PC-3 (cell line): ENCODE measurements around the gene ZNF385B. TPM values are rescaled to one million over a fixed set of nuclear protein-coding genes. Genes with fewer than 3 reads are reported as not detected.

ENCODE experiments used
- ATAC-seq: fragments of 200-7000 bp; cut with Tn5 transposase; 2 replicates; pipeline ENCODE4 v1.9.1; 2020; ENCODE audit warnings: mild to moderate bottlenecking, moderate library complexity
- BruUV-seq: library from RNA; stranded (reverse); fragments of 400-500 nt; replicated peaks from 2 replicates; lab custom pipeline; 2021; lab: Mats Ljungman, UMichigan
- CTCF ChIA-PET: fragments of 300-600 bp; sonication (Branson Sonifier 250); formaldehyde crosslinking; loops from one replicate; lab custom pipeline; 2022; ENCODE audit warnings: antibody characterized with exemption; lab: Charles Lee
- POLR2A ChIA-PET: fragments of 300-600 bp; sonication (Branson Sonifier 250); formaldehyde crosslinking; loops from one replicate; lab custom pipeline; 2022; ENCODE audit warnings: antibody characterized with exemption; ENCODE audit not compliant: unreplicated experiment; lab: Charles Lee
- DNase-seq: peaks from one replicate; pipeline ENCODE4 v3.0.0-alpha.2; 2015
- H2AFZ ChIP-seq: fragments of 300-600 bp; sonication (generic); 2 replicates; pipeline ENCODE4 v1.6.0; 2016; ENCODE audit warnings: antibody characterized with exemption, low read length
- H3F3A ChIP-seq: fragments of 300-600 bp; sonication (generic); one replicate; pipeline ENCODE4 v1.6.0; 2017; ENCODE audit warnings: antibody characterized with exemption, low read length, control low read depth, mild to moderate bottlenecking; ENCODE audit not compliant: unreplicated experiment
- H3K27ac ChIP-seq: fragments of 300-600 bp; sonication (generic); 2 replicates; pipeline ENCODE4 v1.5.1; 2016; ENCODE audit warnings: mild to moderate bottlenecking, low read length
- H3K27me3 ChIP-seq: fragments of 300-600 bp; sonication (generic); 2 replicates; pipeline ENCODE4 v1.6.1; 2016; ENCODE audit warnings: low read length, mixed read lengths
- H3K36me3 ChIP-seq: fragments of 300-600 bp; sonication (generic); 2 replicates; pipeline ENCODE4 v1.6.1; 2016; ENCODE audit warnings: low read depth, mixed run types, low read length, mixed read lengths
- H3K4me1 ChIP-seq: fragments of 300-600 bp; sonication (generic); 2 replicates; pipeline ENCODE4 v1.5.1; 2016; ENCODE audit warnings: low read length; ENCODE audit not compliant: insufficient read depth
- H3K4me2 ChIP-seq: fragments of 300-600 bp; sonication (generic); 2 replicates; pipeline ENCODE4 v1.6.0; 2016; ENCODE audit warnings: low read length
- H3K4me3 ChIP-seq: fragments of 300-600 bp; sonication (generic); 2 replicates; pipeline ENCODE4 v1.5.1; 2016; ENCODE audit warnings: mild to moderate bottlenecking, low read length, mixed read lengths
- H3K79me2 ChIP-seq: fragments of 300-600 bp; sonication (generic); 2 replicates; pipeline ENCODE4 v1.6.1; 2017; ENCODE audit warnings: low read length, mixed read lengths
- H3K9ac ChIP-seq: fragments of 300-600 bp; sonication (generic); 2 replicates; pipeline ENCODE4 v1.6.0; 2016; ENCODE audit warnings: mild to moderate bottlenecking, low read length
- H3K9me2 ChIP-seq: fragments of 300-600 bp; sonication (generic); replicated peaks from 2 replicates; pipeline ENCODE4 v1.6.1; 2016; ENCODE audit warnings: mixed run types, low read length, mixed read lengths
- H3K9me3 ChIP-seq: fragments of 300-600 bp; sonication (generic); 2 replicates; pipeline ENCODE4 v1.6.1; 2016; ENCODE audit warnings: low read length, mixed read lengths
- H4K20me1 ChIP-seq: fragments of 300-600 bp; sonication (generic); 2 replicates; pipeline ENCODE4 v1.6.1; 2016; ENCODE audit warnings: low read length, mixed read lengths
- EZH2 ChIP-seq: fragments of 300-600 bp; sonication (generic); IDR thresholded peaks from one replicate; pipeline ENCODE4 v1.6.1; 2017; ENCODE audit warnings: antibody characterized with exemption, mild to moderate bottlenecking, low read length; ENCODE audit not compliant: unreplicated experiment
- EZH2phosphoT487 ChIP-seq: fragments of 300-600 bp; sonication (generic); IDR thresholded peaks from 2 replicates; pipeline ENCODE4 v1.6.1; 2018; ENCODE audit warnings: mild to moderate bottlenecking, antibody characterized with exemption, low read length, borderline replicate concordance
- intact Hi-C: fragments of 100-400 bp; cut with micrococcal nuclease; formaldehyde crosslinking; loops from 2 replicates; pipeline ENCODE4 v1.9.0; 2023
- total RNA-seq: library from RNA; depleted of rRNA; stranded (reverse); fragments of >200 nt; gene quantifications from 2 replicates; pipeline ENCODE4 v1.2.3, GENCODE V29; 2014
- TF ChIP-seq, protein P1 (sequence below): fragments of 300-600 bp; sonication (generic); conservative IDR thresholded peaks from 2 replicates; pipeline ENCODE4 v1.5.1; 2017; ENCODE audit warnings: antibody characterized with exemption, low read depth, mild to moderate bottlenecking, low read length

The ZNF385B gene
- total RNA-seq, 1 experiment from 2014 or later: 2.4 TPM

GRCh38 chr2:179558010-179558934 lies 303.1 kb downstream of the ZNF385B start:
- no peak overlapping the region for H3K9ac ChIP-seq
- CTCF ChIA-PET: no interaction called here
- TF ChIP-seq, protein P1, sequence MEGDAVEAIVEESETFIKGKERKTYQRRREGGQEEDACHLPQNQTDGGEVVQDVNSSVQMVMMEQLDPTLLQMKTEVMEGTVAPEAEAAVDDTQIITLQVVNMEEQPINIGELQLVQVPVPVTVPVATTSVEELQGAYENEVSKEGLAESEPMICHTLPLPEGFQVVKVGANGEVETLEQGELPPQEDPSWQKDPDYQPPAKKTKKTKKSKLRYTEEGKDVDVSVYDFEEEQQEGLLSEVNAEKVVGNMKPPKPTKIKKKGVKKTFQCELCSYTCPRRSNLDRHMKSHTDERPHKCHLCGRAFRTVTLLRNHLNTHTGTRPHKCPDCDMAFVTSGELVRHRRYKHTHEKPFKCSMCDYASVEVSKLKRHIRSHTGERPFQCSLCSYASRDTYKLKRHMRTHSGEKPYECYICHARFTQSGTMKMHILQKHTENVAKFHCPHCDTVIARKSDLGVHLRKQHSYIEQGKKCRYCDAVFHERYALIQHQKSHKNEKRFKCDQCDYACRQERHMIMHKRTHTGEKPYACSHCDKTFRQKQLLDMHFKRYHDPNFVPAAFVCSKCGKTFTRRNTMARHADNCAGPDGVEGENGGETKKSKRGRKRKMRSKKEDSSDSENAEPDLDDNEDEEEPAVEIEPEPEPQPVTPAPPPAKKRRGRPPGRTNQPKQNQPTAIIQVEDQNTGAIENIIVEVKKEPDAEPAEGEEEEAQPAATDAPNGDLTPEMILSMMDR: no peak
- TF ChIP-seq EZH2 (no peak), EZH2phosphoT487 (no peak)
- H3K27me3 ChIP-seq: no peaks in the 10 kb centered on the region
- no peaks in the 10 kb centered on the region for H3K9me2 ChIP-seq
- no peak overlapping the region for H3K4me3 ChIP-seq
- no peaks in the 10 kb centered on the region for H3K79me2 ChIP-seq
- H3K27ac ChIP-seq: no peak overlapping the region
- no peaks in the 10 kb centered on the region for H4K20me1 ChIP-seq
- no peak overlapping the region for H3K4me2 ChIP-seq
- DNase-seq: no peak
- no peak for ATAC-seq
- BruUV-seq: no TSS peak
- no peaks in the 10 kb centered on the region for H3K9me3 ChIP-seq
- POLR2A ChIA-PET: no interaction called here
- H3K4me1 ChIP-seq: no peaks in the 10 kb centered on the region
- intact Hi-C loops: no loop called here
- no peaks in the 10 kb centered on the region for H3F3A ChIP-seq
- no peak overlapping the region for H2AFZ ChIP-seq
- H3K36me3 ChIP-seq: no peaks in the 10 kb centered on the region

- Histone ChIP-seq H4K20me1 (no peaks in the 10 kb centered on the region), H3K4me2 (no peak overlapping the region), H3K9me3 (no peaks in the 10 kb centered on the region), H3K9ac (no peak overlapping the region), H3K4me3 (no peak overlapping the region), H3K36me3 (no peaks in the 10 kb centered on the region), H3K27ac (no peak overlapping the region), H3K4me1 (no peaks in the 10 kb centered on the region), H3K9me2 (no peaks in the 10 kb centered on the region), H3K79me2 (no peaks in the 10 kb centered on the region), H3K27me3 (no peaks in the 10 kb centered on the region), H2AFZ (no peak overlapping the region), H3F3A (no peaks in the 10 kb centered on the region)
- BruUV-seq: no TSS peak
- TF ChIP-seq EZH2phosphoT487 (no peak), EZH2 (no peak)
- TF ChIP-seq, protein P1: no peak
- ATAC-seq (no peak), DNase-seq (no peak)
- ChIA-PET CTCF (no interaction called here), POLR2A (no interaction called here)
- intact Hi-C loops: no loop called here
These were observed 305.0 kb downstream of the ZNF385B start for GRCh38 chr2:179556425-179556824.
